Loucy (cell line): ENCODE data around the gene PHLDA1.

Source experiments
- CTCF ChIP-seq: fragments of 200-600 bp; sonication (generic); conservative IDR thresholded peaks from 2 replicates; pipeline ENCODE4 v1.5.1; 2014; ENCODE audit warnings: mild to moderate bottlenecking, antibody characterized with exemption, low read length
- EZH2phosphoT487 ChIP-seq: fragments of 200-600 bp; IDR thresholded peaks from 2 replicates; pipeline ENCODE4 v1.6.1; 2018; ENCODE audit warnings: antibody characterized with exemption, mild to moderate bottlenecking, moderate library complexity, borderline replicate concordance

- TF ChIP-seq CTCF (no peak), EZH2phosphoT487 (no peak)
These were observed 46.9 kb downstream of the PHLDA1 start for GRCh38 chr12:75984577-75985182.
